Gastrocnemius medialis (tissue), 4 donors: ENCODE measurements around the gene STAMBPL1. TPM values are rescaled to one million over a fixed set of nuclear protein-coding genes. Genes with fewer than 3 reads are reported as not detected.
A peak's percentile ranks its signal among the peaks of the same experiment; 100 is the strongest.

Source experiments
- ATAC-seq, 2 donors: fragments of 150-250 bp; one replicate each; pipeline ENCODE4 v1.9.1; 2016
- DNase-seq, 2 donors: peaks; one replicate each; pipeline ENCODE4 v3.0.0-alpha.2; 2019
- H3K27ac ChIP-seq, 4 donors: fragments of 200-600 bp; sonication (generic); 1 replicate in 1 of 4; 2 replicates in 3 of 4; pipeline ENCODE4 v1.5.1; 2016 to 2018; ENCODE audit warnings: mild to moderate bottlenecking in 2 of 4, moderate library complexity in 1 of 4
- H3K27me3 ChIP-seq, 3 donors: fragments of 200-600 bp; sonication (generic) in 2 of 3; 1 replicate in 1 of 3; 2 replicates in 2 of 3; pipeline versions ENCODE4 v1.5.1 to v1.6.0; 2016 to 2019; ENCODE audit warnings: mild to moderate bottlenecking in 1 of 3, moderate library complexity in 1 of 3
- H3K36me3 ChIP-seq, 2 donors: fragments of 200-600 bp; sonication (generic) in 1 of 2; one replicate each; pipeline ENCODE4 v1.5.1; 2017 to 2018
- H3K4me1 ChIP-seq, 2 donors: fragments of 200-600 bp; sonication (generic) in 1 of 2; one replicate each; pipeline ENCODE4 v1.5.1; 2016 to 2017; ENCODE audit warnings: mild to moderate bottlenecking in 2 of 2
- H3K4me3 ChIP-seq, 4 donors: fragments of 200-600 bp; sonication (generic) in 3 of 4; 1 replicate in 1 of 4; 2 replicates in 3 of 4; pipeline ENCODE4 v1.5.1; 2016 to 2019; ENCODE audit warnings: mild to moderate bottlenecking in 2 of 4
- H3K9me3 ChIP-seq, 3 donors: fragments of 200-600 bp; sonication (generic) in 2 of 3; 1 replicate in 1 of 3; 2 replicates in 2 of 3; pipeline ENCODE4 v1.5.1; 2016 to 2019
- CTCF ChIP-seq, 5 experiments: fragments of 450-650 bp in 3 of 5; fragments of 200-600 bp in 2 of 5; sonication (generic) in 2 of 5; IDR thresholded peaks in 4 of 5; conservative IDR thresholded peaks in 1 of 5; 1 replicate in 4 of 5; 2 replicates in 1 of 5; pipeline ENCODE4 v1.5.1; 2016 to 2019; ENCODE audit warnings: antibody characterized with exemption in 5 of 5, mild to moderate bottlenecking in 3 of 5, moderate library complexity in 3 of 5
- POLR2A ChIP-seq, 2 donors: fragments of 450-650 bp; IDR thresholded peaks; one replicate each; pipeline ENCODE4 v1.6.1; 2017; ENCODE audit warnings: antibody characterized with exemption in 2 of 2, mild to moderate bottlenecking in 2 of 2, moderate library complexity in 2 of 2
- in situ Hi-C, 4 donors: fragments of 200-750 bp; cut with MboI; loops; one replicate each; pipeline versions ENCODE4 v1.15.0 to v1.8.0; 2017; ENCODE audit warnings: low sequenced_read_pairs in 4 of 4
- intact Hi-C: fragments of 100-400 bp; cut with DNase I; formaldehyde crosslinking; loops from one replicate; pipeline ENCODE4 v1.15.1; 2023; ENCODE audit warnings: low total_unique reads
- total RNA-seq, 4 donors: library from RNA; depleted of rRNA; stranded (reverse); fragments of >200 nt; gene quantifications; one replicate each; pipeline versions ENCODE4 v1.1.0 to v1.2.3, GENCODE V29; 2016

STAMBPL1 gene
- total RNA-seq, 4 donors from 2014 or later, result 0.72 to 1.4 (median 1.0) TPM

GRCh38 chr10:88843171-88843570, 36.9 kb upstream of the STAMBPL1 start:
- H3K4me1 ChIP-seq, result no peaks in the 10 kb centered on the region
- H3K4me3 ChIP-seq, result no peak overlapping the region
- no peak for DNase-seq
- H3K9me3 ChIP-seq, result no peaks in the 10 kb centered on the region
- H3K36me3 ChIP-seq, result no peaks in the 10 kb centered on the region
- no peak for ATAC-seq
- intact Hi-C loops, result no loop called here
- no peak overlapping the region for H3K27ac ChIP-seq
- H3K27me3 ChIP-seq, result no peaks in the 10 kb centered on the region
- TF ChIP-seq POLR2A (IDR thresholded peaks at IDR 0.05) (no peak), CTCF (IDR thresholded peaks at IDR 0.05 in 4 of 5, conservative IDR thresholded peaks at IDR 0.05 in 1 of 5) (no peak)
- in situ Hi-C loops, result loop anchor here in 2 of 4 donors (25.0 kb wide), 1 partner anchor 369 kb away; the partner anchor contains the start of gene CH25H (in 2 of the 2)

- H3K4me1 ChIP-seq, result no peaks in the 10 kb centered on the region
- intact Hi-C loops, result no loop called here
- no peaks in the 10 kb centered on the region for H3K27me3 ChIP-seq
- no peak for DNase-seq
- TF ChIP-seq POLR2A (IDR thresholded peaks at IDR 0.05), result no peak
- TF ChIP-seq CTCF (IDR thresholded peaks at IDR 0.05 in 4 of 5, conservative IDR thresholded peaks at IDR 0.05 in 1 of 5), result no peak
- in situ Hi-C loops, result loop anchor here in 2 of 4 donors (25.0 kb wide), 1 partner anchor 364 kb away; the partner anchor contains the start of gene CH25H (in 2 of the 2)
- no peak overlapping the region for H3K27ac ChIP-seq
- no peaks in the 10 kb centered on the region for H3K36me3 ChIP-seq
- no peak for ATAC-seq
- H3K4me3 ChIP-seq, result no peak overlapping the region
- no peaks in the 10 kb centered on the region for H3K9me3 ChIP-seq
Measured at GRCh38 chr10:88848499-88848898, 31.5 kb upstream of the STAMBPL1 start.

- TF ChIP-seq POLR2A (IDR thresholded peaks at IDR 0.05) (no peak), CTCF (IDR thresholded peaks at IDR 0.05 in 4 of 5, conservative IDR thresholded peaks at IDR 0.05 in 1 of 5) (no peak)
- Histone ChIP-seq H3K27ac (no peak overlapping the region), H3K36me3 (no peaks in the 10 kb centered on the region), H3K9me3 (no peaks in the 10 kb centered on the region), H3K27me3 (no peaks in the 10 kb centered on the region), H3K4me3 (no peak overlapping the region), H3K4me1 (no peaks in the 10 kb centered on the region)
- in situ Hi-C loops, result loop anchor here in 2 of 4 donors (25.0 kb wide), 1 partner anchor 363 kb away; the partner anchor contains the start of gene CH25H (in 2 of the 2)
- DNase-seq (no peak), ATAC-seq (no peak)
- intact Hi-C loops, result no loop called here
Measured at GRCh38 chr10:88849234-88849633, 30.8 kb upstream of the STAMBPL1 start.

- no peak for ATAC-seq
- H3K27ac ChIP-seq, result no peak overlapping the region
- no peaks in the 10 kb centered on the region for H3K27me3 ChIP-seq
- H3K9me3 ChIP-seq, result no peaks in the 10 kb centered on the region
- in situ Hi-C loops (no loop called here), intact Hi-C loops (no loop called here)
- TF ChIP-seq CTCF (IDR thresholded peaks at IDR 0.05 in 4 of 5, conservative IDR thresholded peaks at IDR 0.05 in 1 of 5), result no peak
- no peak for TF ChIP-seq POLR2A (IDR thresholded peaks at IDR 0.05)
- no peaks in the 10 kb centered on the region for H3K4me1 ChIP-seq
- no peak for DNase-seq
- H3K36me3 ChIP-seq, result no peaks in the 10 kb centered on the region
- H3K4me3 ChIP-seq, result no peak overlapping the region
Measured at GRCh38 chr10:88850712-88851111, 29.3 kb upstream of the STAMBPL1 start.

- no peaks in the 10 kb centered on the region for H3K4me1 ChIP-seq
- no peak for TF ChIP-seq CTCF (IDR thresholded peaks at IDR 0.05 in 4 of 5, conservative IDR thresholded peaks at IDR 0.05 in 1 of 5)
- no peak for TF ChIP-seq POLR2A (IDR thresholded peaks at IDR 0.05)
- ATAC-seq (peak in 1 of 2 donors; percentile 41), DNase-seq (no peak)
- no peaks in the 10 kb centered on the region for H3K9me3 ChIP-seq
- H3K4me3 ChIP-seq, result no peak within 1 kb of the TSS
- H3K27me3 ChIP-seq, result no peaks in the 10 kb centered on the region
- H3K36me3 ChIP-seq, result no peaks in the 10 kb centered on the region
- intact Hi-C loops, result no loop called here
- in situ Hi-C loops, result no loop called here
- H3K27ac ChIP-seq, result no peak within 1 kb of the TSS
Measured at GRCh38 chr10:88851706-88852105, 28.3 kb upstream of the STAMBPL1 start, which contains the start of gene ANKRD22. TSS of gene ANKRD22 (minus strand) at chr10:88851844. CDS start at chr10:88851607, 237 bp downstream.
